ENCODE results near the gene RPL13.
A peak's percentile ranks its signal among the peaks of the same experiment; 100 is the strongest.
"Not testable (repeated sequence)": the region's sequence is repeated elsewhere in the genome, so short reads cannot be mapped to it uniquely, and the experiment has no call there.

The RPL13 gene

DNA sequence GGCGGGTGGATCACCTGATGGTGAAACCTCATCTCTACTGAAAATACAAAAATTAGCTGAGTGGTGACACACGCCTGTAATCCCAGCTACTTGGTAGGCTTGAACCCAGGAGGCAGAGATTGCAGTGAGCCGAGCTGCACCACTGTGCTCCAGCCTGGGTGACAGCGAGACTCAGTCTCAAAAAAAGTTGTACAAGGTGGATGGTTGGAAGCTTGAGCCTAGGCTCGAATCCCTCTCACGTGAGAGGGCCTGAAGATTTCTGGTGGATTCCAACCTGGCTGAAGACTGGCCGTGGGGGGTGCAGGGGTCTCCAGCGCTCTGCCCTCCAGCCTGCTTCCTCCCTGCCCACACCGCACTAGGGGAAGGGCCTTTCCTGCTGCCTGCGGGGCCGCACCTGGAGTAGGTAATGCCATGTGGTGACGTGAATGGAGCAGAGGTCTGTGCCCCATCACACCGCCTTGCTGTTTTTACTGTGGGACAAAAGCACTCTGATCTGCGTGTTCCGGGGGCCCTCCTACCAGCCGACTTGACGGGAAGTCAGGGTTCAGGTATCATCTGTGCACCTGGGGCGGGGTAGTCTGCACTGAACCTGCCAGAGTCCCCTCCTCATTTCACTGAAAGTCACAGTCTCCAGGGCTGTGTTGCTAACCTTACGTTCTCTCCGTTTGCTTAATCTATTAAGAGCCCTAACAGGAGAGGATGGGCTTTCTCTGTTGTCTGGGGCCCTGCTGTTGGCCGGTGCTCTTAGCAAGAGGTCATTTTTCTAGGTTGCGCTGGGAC, 4.2 kb downstream of the RPL13 start:
- no peaks in the 10 kb centered on the region for H3K9me3 ChIP-seq (ENCODE audit: control insufficient read depth, insufficient read depth, low read length)
- H3K4me1 ChIP-seq (ENCODE audit: insufficient read depth, low read length) = peaks cover 15% of the 10 kb centered on the region; the same call in 1 of the 2 replicates
- H3K36me3 ChIP-seq (ENCODE audit: insufficient read depth, low read length) = peaks cover 26% of the 10 kb centered on the region
- H3K9ac ChIP-seq (ENCODE audit: low read depth, low read length) = peak overlapping the region; percentile 50; the same call in 1 of the 2 replicates

DNA sequence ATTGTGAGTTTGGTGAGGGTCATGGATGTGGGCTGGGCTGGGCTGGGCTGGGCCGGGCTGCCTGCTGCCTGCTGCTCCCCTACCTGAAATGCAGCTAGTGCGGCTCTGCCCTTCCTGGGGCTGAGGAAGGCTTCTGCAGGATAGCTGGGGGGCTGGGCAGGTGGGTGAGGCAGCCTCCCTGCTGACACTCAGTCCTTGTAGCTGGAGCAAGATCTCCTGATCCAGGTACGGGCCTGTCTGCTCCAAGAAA, 4.7 kb downstream of the RPL13 start:
- Histone ChIP-seq H3K36me3 (ENCODE audit: insufficient read depth, low read length) (peaks cover 26% of the 10 kb centered on the region), H3K9ac (ENCODE audit: low read depth, low read length) (peak overlapping the region; percentile 50), H3K4me1 (ENCODE audit: insufficient read depth, low read length) (peaks cover 15% of the 10 kb centered on the region; the same call in 1 of the 2 replicates)

GRCh38 chr16:89565506-89566372, 5.3 kb downstream of the RPL13 start:
- Histone ChIP-seq H3K9ac (ENCODE audit: low read depth, low read length) (peak overlapping the region; percentile 50), H3K36me3 (ENCODE audit: insufficient read depth, low read length) (peaks cover 26% of the 10 kb centered on the region), H3K4me1 (ENCODE audit: insufficient read depth, low read length) (peaks cover 15% of the 10 kb centered on the region; the same call in 1 of the 2 replicates), H3K9me3 (ENCODE audit: control insufficient read depth, insufficient read depth, low read length) (no peaks in the 10 kb centered on the region)

More for the DNA sequence above, 4.7 kb downstream of the RPL13 start:
- no peaks in the 10 kb centered on the region for H3K9me3 ChIP-seq (ENCODE audit: control insufficient read depth, insufficient read depth, low read length)

GRCh38 chr16:89567656-89568594, 7.4 kb downstream of the RPL13 start:
- Histone ChIP-seq H3K9ac (ENCODE audit: low read depth, low read length) (no peak overlapping the region), H3K36me3 (ENCODE audit: insufficient read depth, low read length) (peaks cover 8% of the 10 kb centered on the region), H3K4me1 (ENCODE audit: insufficient read depth, low read length) (peaks cover 7% of the 10 kb centered on the region; the same call in 1 of the 2 replicates), H3K9me3 (ENCODE audit: control insufficient read depth, insufficient read depth, low read length) (no peaks in the 10 kb centered on the region)

DNA sequence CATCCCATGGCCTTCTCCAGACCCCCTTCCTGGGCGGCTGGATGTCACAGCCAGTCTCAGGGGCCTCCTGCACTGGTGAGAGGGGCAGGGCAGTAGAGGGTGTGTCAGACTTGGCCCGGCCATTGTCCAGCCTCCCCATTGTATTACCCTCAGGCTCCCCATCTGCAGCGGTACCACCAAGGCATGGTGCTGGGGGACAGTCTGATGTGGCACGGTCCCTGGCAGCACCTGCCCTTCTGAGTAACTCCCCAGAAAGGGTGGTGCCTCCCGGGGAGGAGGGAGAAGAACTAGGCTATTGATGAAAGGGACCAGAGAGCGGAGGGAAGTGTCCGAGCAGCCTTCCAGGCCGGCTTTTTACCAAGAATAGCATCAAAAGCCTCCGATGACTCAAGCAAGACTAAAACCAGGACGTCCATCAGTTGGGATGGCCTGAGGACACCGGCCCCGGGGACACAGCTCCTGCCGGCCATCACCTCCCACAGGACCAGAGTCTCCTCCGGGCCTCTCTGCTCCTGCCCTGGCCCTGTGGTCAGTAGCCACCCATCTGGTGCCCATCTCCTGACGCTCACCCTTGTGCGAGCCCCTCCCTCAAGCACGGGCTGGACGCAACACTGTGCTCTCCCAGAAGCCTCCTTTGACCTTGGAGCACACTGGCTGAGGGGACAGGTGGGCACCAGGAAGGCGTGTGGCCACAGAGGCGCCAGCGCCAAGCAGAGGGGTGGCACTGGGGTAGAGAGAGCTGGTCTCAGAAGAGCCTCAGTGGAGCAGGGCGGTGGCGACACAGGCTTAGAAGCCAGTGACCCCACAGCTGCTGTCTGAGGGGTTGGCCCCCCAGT, 9.2 kb downstream of the RPL13 start:
- H3K9me3 ChIP-seq (ENCODE audit: control insufficient read depth, insufficient read depth, low read length) = no peaks in the 10 kb centered on the region
- H3K36me3 ChIP-seq (ENCODE audit: insufficient read depth, low read length) = no peaks in the 10 kb centered on the region
- no peak overlapping the region for H3K9ac ChIP-seq (ENCODE audit: low read depth, low read length)
- peaks cover 10% of the 10 kb centered on the region; the same call in 1 of the 2 replicates for H3K4me1 ChIP-seq (ENCODE audit: insufficient read depth, low read length)

- Histone ChIP-seq H3K4me1 (ENCODE audit: insufficient read depth, low read length) (peaks cover 10% of the 10 kb centered on the region; the same call in 1 of the 2 replicates), H3K9ac (ENCODE audit: low read depth, low read length) (no peak overlapping the region)
Observed at GRCh38 chr16:89570342-89570923, 10.0 kb downstream of the RPL13 start.

DNA sequence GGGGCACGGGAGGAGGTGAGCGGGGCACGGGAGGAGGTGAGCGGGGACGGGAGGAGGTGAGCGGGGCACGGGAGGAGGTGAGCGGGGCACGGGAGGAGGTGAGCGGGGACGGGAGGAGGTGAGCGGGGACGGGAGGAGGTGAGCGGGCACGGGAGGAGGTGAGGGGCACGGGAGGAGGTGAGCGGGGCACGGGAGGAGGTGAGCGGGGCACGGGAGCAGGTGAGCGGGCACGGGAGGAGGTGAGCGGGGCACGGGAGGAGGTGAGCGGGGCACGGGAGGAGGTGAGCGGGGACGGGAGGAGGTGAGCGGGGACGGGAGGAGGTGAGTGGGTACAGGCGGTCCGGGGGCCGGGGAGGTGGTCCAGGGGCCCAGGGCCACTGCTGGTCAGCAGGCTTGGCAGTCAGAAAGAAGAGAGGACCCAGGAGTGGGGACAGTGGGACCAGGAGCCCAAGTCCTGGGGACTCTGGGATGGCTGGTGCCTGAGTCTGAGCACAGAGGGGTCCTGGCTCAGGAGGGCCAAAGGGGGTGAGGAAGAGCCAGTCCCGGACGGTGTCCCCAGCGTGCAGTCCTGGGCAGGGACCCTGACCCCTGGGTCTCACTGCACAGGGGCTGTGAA, 10.6 kb downstream of the RPL13 start:
- H3K4me1 ChIP-seq (ENCODE audit: insufficient read depth, low read length); H3K9ac ChIP-seq (ENCODE audit: low read depth, low read length): not testable (repeated sequence)

More at GRCh38 chr16:89570342-89570923, 10.0 kb downstream of the RPL13 start:
- no peaks in the 10 kb centered on the region for H3K9me3 ChIP-seq (ENCODE audit: control insufficient read depth, insufficient read depth, low read length)
- no peaks in the 10 kb centered on the region for H3K36me3 ChIP-seq (ENCODE audit: insufficient read depth, low read length)

DNA sequence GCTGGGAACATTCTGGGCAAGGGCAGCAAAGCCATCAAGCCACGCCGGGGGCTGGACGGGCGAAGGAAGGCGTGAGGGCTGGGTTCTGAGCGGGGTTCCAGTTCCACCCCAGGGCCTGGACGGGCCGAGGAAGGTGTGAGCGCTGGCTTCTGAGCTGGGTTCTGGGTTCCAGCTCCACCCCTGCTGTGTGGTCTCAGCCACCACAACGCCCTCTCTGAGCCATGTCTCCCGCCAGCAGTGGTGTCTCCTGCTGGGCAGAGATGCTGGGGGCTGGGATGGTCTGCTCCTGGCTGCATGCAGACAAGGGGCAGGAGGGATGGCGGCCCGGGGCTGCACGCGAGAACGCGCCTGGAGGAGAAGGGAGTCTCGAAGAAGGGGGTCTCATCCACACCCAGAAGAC, 11.2 kb downstream of the RPL13 start:
- Histone ChIP-seq H3K9me3 (ENCODE audit: control insufficient read depth, insufficient read depth, low read length) (no peaks in the 10 kb centered on the region), H3K9ac (ENCODE audit: low read depth, low read length) (no peak overlapping the region), H3K36me3 (ENCODE audit: insufficient read depth, low read length) (no peaks in the 10 kb centered on the region), H3K4me1 (ENCODE audit: insufficient read depth, low read length) (peaks cover 10% of the 10 kb centered on the region; the same call in 1 of the 2 replicates)

More for the DNA sequence above, 10.6 kb downstream of the RPL13 start:
- not testable (repeated sequence) for H3K36me3 ChIP-seq (ENCODE audit: insufficient read depth, low read length); H3K9me3 ChIP-seq (ENCODE audit: control insufficient read depth, insufficient read depth, low read length)

- no peak overlapping the region for H3K9ac ChIP-seq (ENCODE audit: low read depth, low read length)
- no peaks in the 10 kb centered on the region for H3K9me3 ChIP-seq (ENCODE audit: control insufficient read depth, insufficient read depth, low read length)
- no peaks in the 10 kb centered on the region for H3K36me3 ChIP-seq (ENCODE audit: insufficient read depth, low read length)
- peaks cover 10% of the 10 kb centered on the region; the same call in 1 of the 2 replicates for H3K4me1 ChIP-seq (ENCODE audit: insufficient read depth, low read length)
Observed at GRCh38 chr16:89572073-89572484, 11.6 kb downstream of the RPL13 start.

DNA sequence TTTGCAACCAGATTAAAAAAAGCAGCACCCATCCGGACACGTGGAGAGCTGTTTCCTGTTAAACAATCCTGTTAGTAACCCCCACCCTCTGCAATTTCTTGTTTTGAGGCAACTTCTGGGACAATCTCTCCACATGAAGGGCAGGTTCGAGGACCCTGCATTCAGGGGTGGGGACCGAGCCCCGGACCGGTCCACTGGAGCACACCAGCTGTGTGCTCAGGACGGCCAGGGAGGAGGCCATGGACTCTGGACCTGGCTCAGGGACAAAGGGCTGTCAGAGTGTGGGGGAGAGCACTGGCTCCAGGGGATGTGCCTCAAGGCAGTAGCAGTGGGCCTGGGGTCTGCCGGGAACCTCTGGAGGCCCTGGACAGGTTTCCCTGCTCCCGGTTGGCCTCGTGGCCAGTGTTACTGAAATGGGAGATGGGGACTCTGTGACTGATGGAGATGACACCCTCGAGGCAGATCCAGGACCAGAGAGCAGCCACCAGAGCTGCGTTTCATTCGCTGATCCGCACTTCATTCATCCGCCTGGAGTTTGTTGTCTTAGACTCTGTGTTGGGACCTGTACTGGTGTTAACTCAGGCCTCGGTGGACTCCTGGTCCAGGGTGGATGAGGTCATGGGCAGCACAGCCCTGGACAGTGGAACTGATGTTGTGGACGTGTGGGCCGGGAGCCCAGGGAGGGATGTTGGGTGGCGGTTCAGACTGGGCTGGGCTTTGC, 12.2 kb downstream of the RPL13 start:
- no peak overlapping the region for H3K9ac ChIP-seq (ENCODE audit: low read depth, low read length)
- peaks cover 10% of the 10 kb centered on the region; the same call in 1 of the 2 replicates for H3K4me1 ChIP-seq (ENCODE audit: insufficient read depth, low read length)
- no peaks in the 10 kb centered on the region for H3K9me3 ChIP-seq (ENCODE audit: control insufficient read depth, insufficient read depth, low read length)

DNA sequence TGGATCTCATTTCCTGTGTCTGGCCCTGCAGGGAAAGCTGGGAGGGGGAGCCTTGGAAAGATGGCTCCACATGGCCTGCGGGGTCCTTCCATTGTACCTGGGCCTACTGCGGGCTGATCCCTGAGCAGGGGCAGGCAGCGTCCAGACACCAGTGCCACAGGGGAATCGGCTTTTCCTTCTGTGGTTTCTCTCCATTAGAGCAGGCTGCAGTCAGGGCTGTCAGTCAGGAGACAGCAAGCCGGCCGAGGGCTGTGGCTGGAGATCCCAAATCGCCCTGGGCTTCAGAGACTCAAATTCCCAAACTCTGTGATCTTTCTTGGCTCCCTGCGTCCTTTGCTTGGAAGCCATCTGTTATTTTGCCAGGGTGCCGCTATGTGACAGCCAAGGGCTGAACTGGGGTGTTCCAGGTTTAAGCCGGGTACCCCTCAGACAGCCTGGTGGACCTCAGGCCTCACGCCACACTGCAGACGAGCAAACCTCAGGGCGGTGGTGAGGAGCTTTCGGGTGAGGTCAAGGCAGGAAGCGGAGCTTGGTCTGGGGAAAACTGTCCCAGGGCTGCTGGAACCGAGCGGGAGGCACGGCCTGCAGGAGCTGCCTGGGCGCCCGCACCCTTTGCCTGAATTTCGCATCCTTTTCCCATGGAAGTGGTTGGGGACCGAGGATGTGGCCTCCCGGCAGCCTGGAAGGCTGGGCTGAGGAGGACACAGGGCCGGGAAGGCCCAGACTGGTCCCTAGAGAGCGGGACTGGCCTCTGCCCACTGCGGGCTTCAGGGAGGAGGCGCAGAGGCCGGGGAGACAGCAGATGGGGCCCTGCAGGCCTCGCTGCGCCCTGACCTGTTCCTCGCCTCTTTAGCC, 13.6 kb downstream of the RPL13 start:
- Histone ChIP-seq H3K4me1 (ENCODE audit: insufficient read depth, low read length) (peaks cover 10% of the 10 kb centered on the region; the same call in 1 of the 2 replicates), H3K9me3 (ENCODE audit: control insufficient read depth, insufficient read depth, low read length) (no peaks in the 10 kb centered on the region), H3K9ac (ENCODE audit: low read depth, low read length) (peak overlapping the region; percentile 68), H3K36me3 (ENCODE audit: insufficient read depth, low read length) (0 out of 2 replicates have a peak, but pooled peaks cover under 1% of the 10 kb centered on the region)

More for the DNA sequence above, 12.2 kb downstream of the RPL13 start:
- no peaks in the 10 kb centered on the region for H3K36me3 ChIP-seq (ENCODE audit: insufficient read depth, low read length)
